Skeletal muscle satellite cell (primary cell): ENCODE data around the gene SORCS2.

Experiments used
- H3K27me3 ChIP-seq: 2 replicates; pipeline ENCODE4 v1.7.0; 2013; ENCODE audit warnings: low read length; ENCODE audit not compliant: control insufficient read depth, insufficient read depth
- H3K36me3 ChIP-seq: 2 replicates; pipeline ENCODE4 v1.7.0; 2013; ENCODE audit warnings: mild to moderate bottlenecking, control low read depth, low read length; ENCODE audit not compliant: insufficient read depth
- H3K4me1 ChIP-seq: 2 replicates; pipeline ENCODE4 v1.7.0; 2013; ENCODE audit warnings: low read length; ENCODE audit not compliant: control insufficient read depth, insufficient read depth
- H3K4me2 ChIP-seq: 2 replicates; pipeline ENCODE4 v1.7.0; 2013; ENCODE audit warnings: mild to moderate bottlenecking, low read length
- H3K4me3 ChIP-seq: 2 replicates; pipeline ENCODE4 v1.7.0; 2013; ENCODE audit warnings: low read length
- H3K9ac ChIP-seq: 2 replicates; pipeline ENCODE4 v1.7.0; 2013; ENCODE audit warnings: mild to moderate bottlenecking, low read depth, low read length, moderate library complexity
- H3K9me3 ChIP-seq: replicated peaks from 2 replicates; pipeline ENCODE4 v1.7.0; 2013; ENCODE audit warnings: mild to moderate bottlenecking, control low read depth, low read length

SORCS2 gene

GRCh38 chr4:7522452-7523220 is 330.3 kb downstream of the SORCS2 start:
- H3K4me3 ChIP-seq: no peak overlapping the region
- H3K36me3 ChIP-seq: no peaks in the 10 kb centered on the region
- H3K4me1 ChIP-seq: no peaks in the 10 kb centered on the region
- H3K4me2 ChIP-seq: no peak overlapping the region
- peaks cover 57% of the 10 kb centered on the region for H3K27me3 ChIP-seq
- no peaks in the 10 kb centered on the region for H3K9me3 ChIP-seq
- H3K9ac ChIP-seq: no peak overlapping the region

DNA sequence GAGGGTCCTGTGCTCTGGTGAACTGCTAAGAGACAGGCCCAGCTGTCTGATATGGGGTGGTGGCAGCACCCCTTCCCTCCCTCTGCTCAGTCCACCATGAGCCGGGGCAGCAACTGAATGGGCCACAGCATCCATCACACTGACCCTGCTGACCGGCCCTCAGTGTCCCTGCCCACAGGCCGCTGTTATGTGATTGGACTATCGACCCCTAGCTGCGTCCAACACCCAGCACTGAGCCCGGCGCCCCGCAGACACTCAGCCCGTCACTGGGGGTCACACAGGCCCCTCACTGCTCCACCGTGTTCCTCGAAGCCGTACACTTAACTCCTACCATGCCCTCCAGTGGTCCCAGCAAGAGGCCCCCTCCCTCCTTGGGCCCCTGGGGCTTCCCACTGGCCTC is 331.2 kb downstream of the SORCS2 start:
- Histone ChIP-seq H3K4me3 (no peak overlapping the region), H3K36me3 (no peaks in the 10 kb centered on the region), H3K9me3 (no peaks in the 10 kb centered on the region), H3K4me1 (no peaks in the 10 kb centered on the region), H3K4me2 (no peak overlapping the region), H3K9ac (no peak overlapping the region), H3K27me3 (peaks cover 48% of the 10 kb centered on the region)

- Histone ChIP-seq H3K9ac (no peak overlapping the region), H3K4me1 (no peaks in the 10 kb centered on the region), H3K4me2 (no peak overlapping the region), H3K27me3 (peaks cover 41% of the 10 kb centered on the region), H3K4me3 (no peak overlapping the region), H3K36me3 (no peaks in the 10 kb centered on the region), H3K9me3 (no peaks in the 10 kb centered on the region)
These were observed 331.8 kb downstream of the SORCS2 start for GRCh38 chr4:7524064-7524682.

DNA sequence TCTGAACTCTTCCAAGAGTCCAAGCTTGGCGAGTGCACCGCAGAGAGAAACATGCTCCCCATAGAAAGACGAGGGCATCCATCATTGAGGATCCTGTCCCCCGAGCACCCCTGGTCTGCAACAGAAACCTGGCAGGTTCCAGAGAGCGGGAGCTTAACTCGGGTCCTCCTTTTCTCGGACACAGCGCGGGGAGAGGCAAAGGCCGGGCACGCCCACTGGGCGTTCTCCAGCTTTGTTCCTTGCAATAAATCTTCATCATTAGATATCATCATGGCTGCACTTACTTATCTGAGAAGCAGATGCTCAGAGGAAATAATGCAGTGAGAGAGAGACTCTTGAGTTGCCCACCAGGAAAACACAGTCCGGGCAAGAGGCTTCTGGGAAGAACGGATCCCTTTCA is 332.5 kb downstream of the SORCS2 start:
- peaks cover 35% of the 10 kb centered on the region for H3K27me3 ChIP-seq
- H3K4me3 ChIP-seq: no peak overlapping the region

GRCh38 chr4:7526491-7526890 is 334.2 kb downstream of the SORCS2 start:
- H3K4me1 ChIP-seq: no peaks in the 10 kb centered on the region
- H3K4me2 ChIP-seq: no peak overlapping the region
- H3K9ac ChIP-seq: no peak overlapping the region
- H3K4me3 ChIP-seq: no peak overlapping the region
- no peaks in the 10 kb centered on the region for H3K9me3 ChIP-seq
- H3K36me3 ChIP-seq: no peaks in the 10 kb centered on the region
- H3K27me3 ChIP-seq: peaks cover 19% of the 10 kb centered on the region

More for the DNA sequence above, 332.5 kb downstream of the SORCS2 start:
- H3K36me3 ChIP-seq: no peaks in the 10 kb centered on the region
- no peaks in the 10 kb centered on the region for H3K4me1 ChIP-seq
- no peaks in the 10 kb centered on the region for H3K9me3 ChIP-seq
- no peak overlapping the region for H3K9ac ChIP-seq
- no peak overlapping the region for H3K4me2 ChIP-seq

- Histone ChIP-seq H3K4me3 (no peak overlapping the region), H3K9ac (no peak overlapping the region)
These were observed 334.7 kb downstream of the SORCS2 start for GRCh38 chr4:7526929-7527535.

GRCh38 chr4:7529368-7530080 is 337.2 kb downstream of the SORCS2 start:
- Histone ChIP-seq H3K4me2 (no peak overlapping the region), H3K4me3 (no peak overlapping the region), H3K9ac (no peak overlapping the region), H3K36me3 (no peaks in the 10 kb centered on the region), H3K27me3 (no peaks in the 10 kb centered on the region), H3K4me1 (no peaks in the 10 kb centered on the region), H3K9me3 (no peaks in the 10 kb centered on the region)

More at GRCh38 chr4:7526929-7527535, 334.7 kb downstream of the SORCS2 start:
- H3K36me3 ChIP-seq: no peaks in the 10 kb centered on the region
- no peaks in the 10 kb centered on the region for H3K9me3 ChIP-seq
- H3K27me3 ChIP-seq: peaks cover 14% of the 10 kb centered on the region
- H3K4me1 ChIP-seq: no peaks in the 10 kb centered on the region
- H3K4me2 ChIP-seq: no peak overlapping the region

DNA sequence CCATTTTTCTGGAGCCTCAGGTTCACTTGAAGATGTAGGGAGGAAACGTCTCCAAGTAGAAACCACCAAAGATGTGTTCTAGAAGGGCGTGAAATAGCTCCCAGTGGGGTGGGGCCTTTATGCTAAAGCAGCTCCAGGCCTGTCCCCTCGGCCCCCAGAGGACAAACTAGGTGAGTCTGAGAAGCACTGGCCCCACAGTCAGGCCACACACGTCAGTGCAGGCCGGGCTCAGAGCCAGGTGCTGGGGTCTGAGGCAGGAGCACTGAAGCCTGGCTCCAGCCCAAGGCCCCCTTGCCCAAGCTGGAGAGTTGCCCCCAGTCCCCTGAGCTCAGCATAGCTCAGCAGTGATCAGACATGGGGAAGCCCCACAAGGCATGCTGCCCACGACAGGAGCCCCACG is 337.7 kb downstream of the SORCS2 start:
- Histone ChIP-seq H3K4me2 (no peak overlapping the region), H3K36me3 (no peaks in the 10 kb centered on the region), H3K4me3 (no peak overlapping the region), H3K27me3 (no peaks in the 10 kb centered on the region), H3K9ac (no peak overlapping the region), H3K4me1 (no peaks in the 10 kb centered on the region), H3K9me3 (no peaks in the 10 kb centered on the region)

GRCh38 chr4:7530932-7531639 is 338.7 kb downstream of the SORCS2 start:
- H3K4me1 ChIP-seq: no peaks in the 10 kb centered on the region
- H3K9ac ChIP-seq: no peak overlapping the region
- no peaks in the 10 kb centered on the region for H3K27me3 ChIP-seq
- H3K4me3 ChIP-seq: no peak overlapping the region
- no peaks in the 10 kb centered on the region for H3K9me3 ChIP-seq
- no peak overlapping the region for H3K4me2 ChIP-seq
- no peaks in the 10 kb centered on the region for H3K36me3 ChIP-seq

- no peak overlapping the region for H3K9ac ChIP-seq
- H3K4me1 ChIP-seq: no peaks in the 10 kb centered on the region
- no peaks in the 10 kb centered on the region for H3K27me3 ChIP-seq
- H3K4me3 ChIP-seq: no peak overlapping the region
- H3K9me3 ChIP-seq: no peaks in the 10 kb centered on the region
- H3K36me3 ChIP-seq: no peaks in the 10 kb centered on the region
- no peak overlapping the region for H3K4me2 ChIP-seq
These were observed 339.3 kb downstream of the SORCS2 start for GRCh38 chr4:7531640-7531994.

DNA sequence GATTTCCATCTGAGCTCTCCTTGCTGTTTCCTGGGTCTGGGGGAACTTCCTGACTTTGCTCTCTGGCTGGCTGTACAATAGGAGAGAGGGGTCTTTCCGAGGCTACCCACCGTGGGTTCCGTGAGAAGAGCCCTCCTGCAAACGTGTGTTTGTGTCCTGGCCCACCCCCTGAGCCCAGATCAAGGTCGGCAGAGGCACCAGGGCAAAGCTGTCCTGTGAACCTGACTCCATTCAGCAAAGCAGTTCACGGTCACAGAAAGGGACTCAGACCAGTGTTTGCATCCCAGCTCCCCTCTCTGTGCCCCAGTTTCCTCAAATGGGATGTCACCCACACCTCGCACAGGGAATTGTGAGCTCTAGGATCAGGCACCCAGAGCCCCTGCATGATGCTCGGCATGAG is 339.7 kb downstream of the SORCS2 start:
- H3K4me3 ChIP-seq: no peak overlapping the region
- no peaks in the 10 kb centered on the region for H3K36me3 ChIP-seq
- no peaks in the 10 kb centered on the region for H3K4me1 ChIP-seq
- H3K9ac ChIP-seq: no peak overlapping the region
- no peak overlapping the region for H3K4me2 ChIP-seq
- H3K27me3 ChIP-seq: no peaks in the 10 kb centered on the region
- no peaks in the 10 kb centered on the region for H3K9me3 ChIP-seq
